Superior temporal gyrus (tissue), 1 donor: ENCODE results near the gene HGS.

Experiments used
- DNase-seq: peaks from one replicate; pipeline ENCODE4 v3.0.0-alpha.2; 2016; ENCODE audit errors: extremely low spot score

The HGS gene

DNA sequence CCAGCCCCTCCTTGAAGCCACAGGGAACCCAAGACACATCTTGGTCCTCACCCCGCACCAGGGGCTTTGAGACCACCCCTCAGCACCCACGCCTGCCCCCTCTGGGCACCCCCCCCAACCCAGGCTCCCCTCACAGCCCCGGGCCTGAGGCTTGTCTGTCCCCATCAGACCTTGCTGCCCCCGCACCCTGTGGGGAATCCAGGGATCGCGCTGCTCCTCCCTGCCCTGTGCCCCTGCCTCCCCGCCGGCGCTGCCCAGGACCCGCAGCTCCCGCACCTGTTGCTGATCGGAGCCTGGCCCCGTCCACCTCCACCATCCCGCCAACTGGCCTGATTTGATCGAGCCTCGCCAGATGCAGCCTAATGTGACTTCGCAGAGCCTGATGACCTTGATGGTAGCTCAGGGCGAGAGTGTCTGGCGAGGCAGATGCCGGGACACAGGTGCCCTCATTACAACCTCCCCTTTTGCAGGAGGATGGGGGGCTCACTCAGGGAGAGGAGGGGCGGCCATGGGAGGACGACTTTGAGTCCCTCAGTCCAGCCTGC, 57.3 kb downstream of the HGS start:
- DNase-seq = no peak

- no peak for DNase-seq
Measured at GRCh38 chr17:81741594-81742452, 58.0 kb downstream of the HGS start.
